HFFc6 (cell line): ENCODE data around the gene MED16. TPM values are rescaled to one million over a fixed set of nuclear protein-coding genes. Genes with fewer than 3 reads are reported as not detected.
"Not testable (repeated sequence)": the region's sequence is repeated elsewhere in the genome, so short reads cannot be mapped to it uniquely, and the experiment has no call there.

Experiments used
- DNase-seq: peaks from one replicate; pipeline ENCODE4 v3.0.0-alpha.2; 2018
- H3K27ac Mint-ChIP-seq: 2 replicates; pipeline ENCODE4 v1.8.0; 2020; ENCODE audit warnings: mild to moderate bottlenecking, mixed read lengths
- H3K27me3 Mint-ChIP-seq: 2 replicates; pipeline ENCODE4 v1.8.0; 2021; ENCODE audit warnings: mild to moderate bottlenecking, moderate library complexity, mixed read lengths; ENCODE audit not compliant: insufficient read depth
- H3K36me3 Mint-ChIP-seq: 2 replicates; pipeline ENCODE4 v1.8.0; 2021; ENCODE audit warnings: low read depth, mixed read lengths
- H3K4me1 Mint-ChIP-seq: 2 replicates; pipeline ENCODE4 v1.8.0; 2020; ENCODE audit warnings: low read depth, mixed read lengths
- H3K4me3 Mint-ChIP-seq: 2 replicates; pipeline ENCODE4 v1.8.0; 2020; ENCODE audit warnings: mild to moderate bottlenecking, moderate library complexity, mixed read lengths
- H3K9me3 Mint-ChIP-seq: 2 replicates; pipeline ENCODE4 v1.8.0; 2020; ENCODE audit warnings: mild to moderate bottlenecking, mixed read lengths
- total RNA-seq, 6 experiments: library from RNA; stranded (reverse); fragmentation: NEBNext Ultra II Directional; extraction: Animal tissue kit (Norgen Biotek cat#: 25700); gene quantifications; 2 replicates in 1 of 6; 3 replicates in 5 of 6; pipeline ENCODE4 v1.2.3, GENCODE V29; 2021
- TF ChIP-seq, protein P1 (sequence below): fragments of 200-600 bp; sonication (generic); IDR thresholded peaks from 2 replicates; pipeline ENCODE4 v1.5.0; 2021; ENCODE audit warnings: antibody characterized with exemption, mild to moderate bottlenecking

The MED16 gene
- total RNA-seq, 6 experiments from 2014 or later = 58.1 to 91.0 (median 70.9) TPM

DNA sequence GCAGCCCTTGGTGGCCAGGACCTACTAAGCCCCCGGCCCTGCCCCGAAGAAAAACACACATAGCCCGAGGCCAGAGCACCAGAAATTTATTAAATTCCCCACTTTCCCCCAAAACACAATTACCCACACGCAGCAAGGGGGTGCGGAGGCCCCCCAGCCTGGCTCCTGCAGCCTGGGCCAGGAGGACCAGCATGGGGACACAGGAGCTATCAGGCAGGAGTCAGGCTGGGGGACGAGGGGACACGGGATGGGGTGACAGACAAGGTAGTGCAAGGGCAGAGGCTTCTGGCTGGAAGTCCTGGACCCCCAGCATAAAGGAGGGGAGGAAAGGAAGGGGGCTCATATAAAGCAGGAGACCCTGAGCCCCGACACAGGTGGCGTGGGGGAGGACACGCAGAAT lies 3.4 kb upstream of the MED16 start:
- no peak for DNase-seq
- H3K4me1 Mint-ChIP-seq = no peaks in the 10 kb centered on the region
- no peaks in the 10 kb centered on the region for H3K36me3 Mint-ChIP-seq
- no peak overlapping the region for H3K4me3 Mint-ChIP-seq
- no peak overlapping the region for H3K27ac Mint-ChIP-seq
- TF ChIP-seq, protein P1, sequence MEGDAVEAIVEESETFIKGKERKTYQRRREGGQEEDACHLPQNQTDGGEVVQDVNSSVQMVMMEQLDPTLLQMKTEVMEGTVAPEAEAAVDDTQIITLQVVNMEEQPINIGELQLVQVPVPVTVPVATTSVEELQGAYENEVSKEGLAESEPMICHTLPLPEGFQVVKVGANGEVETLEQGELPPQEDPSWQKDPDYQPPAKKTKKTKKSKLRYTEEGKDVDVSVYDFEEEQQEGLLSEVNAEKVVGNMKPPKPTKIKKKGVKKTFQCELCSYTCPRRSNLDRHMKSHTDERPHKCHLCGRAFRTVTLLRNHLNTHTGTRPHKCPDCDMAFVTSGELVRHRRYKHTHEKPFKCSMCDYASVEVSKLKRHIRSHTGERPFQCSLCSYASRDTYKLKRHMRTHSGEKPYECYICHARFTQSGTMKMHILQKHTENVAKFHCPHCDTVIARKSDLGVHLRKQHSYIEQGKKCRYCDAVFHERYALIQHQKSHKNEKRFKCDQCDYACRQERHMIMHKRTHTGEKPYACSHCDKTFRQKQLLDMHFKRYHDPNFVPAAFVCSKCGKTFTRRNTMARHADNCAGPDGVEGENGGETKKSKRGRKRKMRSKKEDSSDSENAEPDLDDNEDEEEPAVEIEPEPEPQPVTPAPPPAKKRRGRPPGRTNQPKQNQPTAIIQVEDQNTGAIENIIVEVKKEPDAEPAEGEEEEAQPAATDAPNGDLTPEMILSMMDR = no peak
- no peaks in the 10 kb centered on the region for H3K9me3 Mint-ChIP-seq
- H3K27me3 Mint-ChIP-seq = peaks cover 7% of the 10 kb centered on the region

DNA sequence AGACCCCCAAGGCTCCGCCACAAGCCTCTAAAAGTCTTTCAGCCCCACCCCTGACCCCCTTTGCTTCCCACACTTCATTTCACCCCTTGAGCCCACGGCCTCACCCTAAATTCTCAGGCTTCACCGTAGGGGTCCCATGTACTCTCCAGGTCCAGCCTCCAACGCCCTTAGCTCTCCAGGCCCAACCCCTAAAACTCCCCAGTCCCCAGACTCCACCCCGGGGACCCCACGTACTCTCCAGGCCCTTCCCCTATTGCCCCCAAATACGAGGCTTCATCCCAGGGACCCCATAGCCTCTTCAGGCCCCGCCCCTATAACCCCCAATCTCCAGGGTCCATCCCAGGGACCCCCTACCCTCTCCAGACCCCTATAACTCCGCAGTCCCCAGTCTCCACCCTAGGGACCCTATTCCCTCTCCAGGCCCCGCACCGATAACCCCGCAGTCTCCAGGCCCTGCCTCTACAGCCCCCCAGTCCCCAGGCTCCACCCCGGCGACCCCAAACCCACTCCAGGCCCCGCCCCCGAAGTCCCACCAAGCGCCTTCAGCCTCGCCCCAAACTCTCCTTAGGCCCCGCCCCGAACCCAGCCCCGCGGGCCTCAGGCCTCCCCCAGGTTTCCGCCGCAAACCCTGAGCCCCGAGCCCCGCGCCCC lies 619 bp downstream of the MED16 start:
- no peaks in the 10 kb centered on the region for H3K4me1 Mint-ChIP-seq
- no peaks in the 10 kb centered on the region; the same call in 1 of the 2 replicates for H3K36me3 Mint-ChIP-seq
- DNase-seq = no peak
- peaks cover 7% of the 10 kb centered on the region for H3K27me3 Mint-ChIP-seq
- TF ChIP-seq, protein P1 = no peak
- peak overlapping the region; percentile 92 for H3K4me3 Mint-ChIP-seq
- H3K9me3 Mint-ChIP-seq = no peaks in the 10 kb centered on the region
- H3K27ac Mint-ChIP-seq = peak overlapping the region; percentile 83

DNA sequence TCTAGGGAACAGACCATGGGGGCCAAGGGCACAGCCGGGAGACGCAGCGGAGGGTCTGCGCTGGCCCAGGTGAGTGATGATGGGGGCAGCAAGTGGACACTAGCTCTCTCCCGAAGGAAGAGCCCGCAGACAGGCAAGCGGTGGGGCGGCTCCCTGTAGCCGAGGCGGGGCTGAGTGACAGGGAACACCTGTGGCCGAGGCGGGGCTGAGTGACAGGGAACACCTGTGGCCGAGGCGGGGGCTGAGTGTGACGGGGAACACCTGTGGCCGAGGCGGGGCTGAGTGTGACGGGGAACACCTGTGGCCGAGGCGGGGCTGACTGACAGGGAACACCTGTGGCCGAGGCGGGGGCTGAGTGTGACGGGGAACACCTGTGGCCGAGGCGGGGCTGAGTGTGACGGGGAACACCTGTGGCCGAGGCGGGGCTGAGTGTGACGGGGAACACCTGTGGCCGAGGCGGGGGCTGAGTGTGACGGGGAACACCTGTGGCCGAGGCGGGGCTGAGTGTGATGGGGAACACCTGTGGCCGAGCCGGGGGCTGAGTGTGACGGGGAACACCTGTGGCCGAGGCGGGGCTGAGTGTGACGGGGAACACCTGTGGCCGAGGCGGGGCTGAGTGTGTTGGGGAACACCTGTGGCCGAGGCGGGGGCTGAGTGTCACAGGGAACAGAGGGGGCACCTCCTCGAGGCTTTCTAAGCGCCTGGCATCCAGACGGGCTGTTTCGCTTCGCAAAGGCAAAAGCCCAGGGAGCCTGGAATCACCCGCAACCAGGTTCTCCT lies 1.4 kb downstream of the MED16 start:
- not testable (repeated sequence) for H3K27me3 Mint-ChIP-seq, H3K27ac Mint-ChIP-seq, H3K9me3 Mint-ChIP-seq, DNase-seq, H3K4me1 Mint-ChIP-seq, H3K36me3 Mint-ChIP-seq
- H3K4me3 Mint-ChIP-seq = peak overlapping the region; percentile 92

DNA sequence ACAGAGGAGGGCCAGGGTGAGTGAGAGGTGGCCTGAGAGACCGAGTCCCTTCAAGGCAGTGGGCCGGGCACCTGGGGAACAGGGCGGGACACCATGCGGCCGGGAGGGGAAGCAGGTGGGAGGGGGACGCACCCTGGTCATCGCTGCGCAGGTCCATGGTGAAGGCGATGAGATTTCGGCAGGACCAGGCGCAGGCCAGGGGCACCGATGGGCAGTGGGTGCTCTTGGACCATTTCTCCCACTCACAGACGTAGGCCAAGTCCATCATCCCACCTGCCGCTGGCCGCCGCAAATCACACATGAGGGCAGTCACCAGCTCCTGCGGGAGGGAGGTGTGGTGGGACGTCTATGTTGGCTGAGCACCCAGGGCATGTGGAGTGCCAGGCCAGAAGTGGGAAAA lies 2.2 kb downstream of the MED16 start:
- Mint-ChIP-seq H3K27ac (no peak overlapping the region), H3K4me3 (peak overlapping the region; percentile 56), H3K36me3 (no peaks in the 10 kb centered on the region; the same call in 1 of the 2 replicates), H3K27me3 (peaks cover 7% of the 10 kb centered on the region), H3K4me1 (no peaks in the 10 kb centered on the region), H3K9me3 (no peaks in the 10 kb centered on the region)
- TF ChIP-seq, protein P1 = no peak
- no peak for DNase-seq

DNA sequence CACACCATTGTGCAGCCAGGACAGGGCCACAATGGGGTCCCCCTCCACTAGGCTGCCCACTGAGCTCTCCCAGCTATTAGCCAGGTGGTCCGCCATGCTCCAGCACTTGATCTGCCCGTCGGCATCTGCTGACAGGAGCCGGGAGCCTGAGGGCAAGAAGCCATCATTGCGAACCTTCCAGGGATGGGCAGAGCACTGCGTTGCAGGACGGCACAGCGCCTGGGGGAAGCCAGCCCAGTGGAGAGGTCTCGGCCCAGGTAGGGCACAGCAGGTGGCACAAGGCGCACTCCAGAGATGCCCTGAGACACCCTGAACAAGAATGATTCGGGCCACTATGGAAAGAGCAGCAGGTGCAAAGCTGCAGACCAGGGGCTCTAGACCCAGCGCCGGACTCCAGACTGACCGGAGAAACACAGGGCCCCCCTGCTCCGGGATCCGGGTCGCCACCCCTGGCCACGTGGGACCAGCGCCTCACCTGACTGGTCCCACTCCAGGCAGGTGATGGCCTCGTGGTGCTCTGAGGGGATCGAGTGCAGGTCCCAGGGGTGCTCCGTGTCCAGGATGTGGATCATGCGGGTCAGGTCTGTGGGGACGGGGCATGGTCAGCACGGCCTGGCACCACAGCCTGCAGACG lies 3.2 kb downstream of the MED16 start:
- Mint-ChIP-seq H3K9me3 (no peaks in the 10 kb centered on the region), H3K36me3 (no peaks in the 10 kb centered on the region; the same call in 1 of the 2 replicates), H3K4me1 (no peaks in the 10 kb centered on the region), H3K27me3 (peaks cover 7% of the 10 kb centered on the region), H3K27ac (no peak overlapping the region), H3K4me3 (no peak overlapping the region)
- DNase-seq = no peak
- TF ChIP-seq, protein P1 = no peak
